ENCODE data around the gene RHBDF1. TPM values are rescaled to one million over a fixed set of nuclear protein-coding genes. Genes with fewer than 3 reads are reported as not detected.

RHBDF1 gene
- polyA plus RNA-seq, 1 of the 3 experiments (the other 2 are of a cell fraction): 54.1 TPM

DNA sequence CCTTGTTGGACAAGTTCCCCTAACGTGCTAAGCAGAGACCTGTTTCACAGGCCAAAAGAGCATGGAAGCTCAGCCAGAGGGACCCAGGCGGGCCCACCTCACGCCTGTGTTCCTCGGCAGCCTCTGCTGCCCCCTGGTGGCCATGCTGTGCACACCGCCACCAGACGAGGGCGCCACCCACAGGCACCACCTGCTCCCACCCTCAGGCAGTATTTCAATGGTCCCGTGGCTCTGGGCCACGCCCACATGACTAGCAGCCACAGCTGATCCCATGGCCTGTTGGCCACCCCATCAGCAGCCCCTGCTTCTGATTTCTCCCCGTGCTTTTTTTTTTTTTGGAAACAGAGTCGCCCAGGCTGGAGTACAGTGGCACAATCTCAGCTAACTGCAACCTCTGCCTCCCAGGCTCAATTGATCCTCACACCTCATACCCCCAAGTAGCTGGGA, 24.5 kb upstream of the RHBDF1 start (continued):
- TF ChIP-seq FOSL2 (IDR thresholded peaks at IDR 0.05; ENCODE audit: borderline replicate concordance, low read depth) (no peak), TEAD4 (IDR thresholded peaks at IDR 0.05; ENCODE audit: borderline replicate concordance, insufficient read depth) (no peak), YY1 (IDR thresholded peaks at IDR 0.05; ENCODE audit: low read depth) (no peak), EZH2phosphoT487 (IDR thresholded peaks at IDR 0.05; ENCODE audit: borderline replicate concordance, low read depth) (no peak), RAD21 (IDR thresholded peaks at IDR 0.05; ENCODE audit: low read length) (peak; percentile 83), RFX5 (IDR thresholded peaks at IDR 0.05; ENCODE audit: low read length) (no peak), EP300 (IDR thresholded peaks at IDR 0.05; ENCODE audit: borderline replicate concordance in 1 of 2, low read depth in 1 of 2, low read length in 1 of 2) (no peak), MEF2A (IDR thresholded peaks at IDR 0.05; ENCODE audit: borderline replicate concordance, low read depth) (no peak), GATA2 (CRISPR knock-in tag; IDR thresholded peaks at IDR 0.05) (no peak)
- TF ChIP-seq, protein P1, sequence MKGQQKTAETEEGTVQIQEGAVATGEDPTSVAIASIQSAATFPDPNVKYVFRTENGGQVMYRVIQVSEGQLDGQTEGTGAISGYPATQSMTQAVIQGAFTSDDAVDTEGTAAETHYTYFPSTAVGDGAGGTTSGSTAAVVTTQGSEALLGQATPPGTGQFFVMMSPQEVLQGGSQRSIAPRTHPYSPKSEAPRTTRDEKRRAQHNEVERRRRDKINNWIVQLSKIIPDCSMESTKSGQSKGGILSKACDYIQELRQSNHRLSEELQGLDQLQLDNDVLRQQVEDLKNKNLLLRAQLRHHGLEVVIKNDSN (IDR thresholded peaks at IDR 0.05; ENCODE audit: borderline replicate concordance, low read depth): no peak
- TF ChIP-seq, protein P2, sequence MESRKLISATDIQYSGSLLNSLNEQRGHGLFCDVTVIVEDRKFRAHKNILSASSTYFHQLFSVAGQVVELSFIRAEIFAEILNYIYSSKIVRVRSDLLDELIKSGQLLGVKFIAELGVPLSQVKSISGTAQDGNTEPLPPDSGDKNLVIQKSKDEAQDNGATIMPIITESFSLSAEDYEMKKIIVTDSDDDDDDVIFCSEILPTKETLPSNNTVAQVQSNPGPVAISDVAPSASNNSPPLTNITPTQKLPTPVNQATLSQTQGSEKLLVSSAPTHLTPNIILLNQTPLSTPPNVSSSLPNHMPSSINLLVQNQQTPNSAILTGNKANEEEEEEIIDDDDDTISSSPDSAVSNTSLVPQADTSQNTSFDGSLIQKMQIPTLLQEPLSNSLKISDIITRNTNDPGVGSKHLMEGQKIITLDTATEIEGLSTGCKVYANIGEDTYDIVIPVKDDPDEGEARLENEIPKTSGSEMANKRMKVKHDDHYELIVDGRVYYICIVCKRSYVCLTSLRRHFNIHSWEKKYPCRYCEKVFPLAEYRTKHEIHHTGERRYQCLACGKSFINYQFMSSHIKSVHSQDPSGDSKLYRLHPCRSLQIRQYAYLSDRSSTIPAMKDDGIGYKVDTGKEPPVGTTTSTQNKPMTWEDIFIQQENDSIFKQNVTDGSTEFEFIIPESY (IDR thresholded peaks at IDR 0.05; ENCODE audit: borderline replicate concordance, low read depth): no peak

DNA sequence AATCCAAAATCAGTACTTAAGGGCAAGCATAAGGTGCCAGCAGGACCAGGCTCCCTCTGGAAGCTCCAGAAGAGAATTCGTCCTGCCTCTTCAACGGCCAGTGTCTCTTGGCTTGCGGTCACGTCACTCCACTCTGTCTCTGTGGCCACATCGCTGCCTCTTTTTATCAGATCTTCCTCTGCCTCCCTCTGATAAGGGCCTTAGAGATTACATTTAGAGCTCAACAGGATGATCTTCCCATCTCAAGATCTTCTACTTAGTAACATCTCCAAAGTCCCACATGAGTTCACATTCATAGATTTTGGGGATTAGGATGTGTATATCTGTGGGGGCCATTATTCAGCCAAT, 22.5 kb upstream of the RHBDF1 start:
- Histone ChIP-seq H3K27me3 (ENCODE audit: insufficient read depth) (no peaks in the 10 kb centered on the region), H3K9me3 (no peaks in the 10 kb centered on the region), H3K4me1 (ENCODE audit: control insufficient read depth in 1 of 2, insufficient read depth in 2 of 2, low read depth in 1 of 2, low read length in 1 of 2) (peaks cover 0 to 11% of the 10 kb centered on the region in 2 experiments; a peak in 1 of 4 replicates), H3F3A (replicated peaks; ENCODE audit: insufficient read depth) (peaks cover 8% of the 10 kb centered on the region), H3K4me2 (no peak overlapping the region), H3K4me3 (ENCODE audit: low read depth in 2 of 2, low read length in 1 of 2) (no peak overlapping the region), H3K27ac (ENCODE audit: low read depth in 2 of 2, low read length in 1 of 2) (no peak overlapping the region), H3K36me3 (replicated peaks in 1 of 2; ENCODE audit: control insufficient read depth in 1 of 2, insufficient read depth in 2 of 2, low read length in 1 of 2) (peaks cover 0 to 9% of the 10 kb centered on the region in 2 experiments), H2AFZ (ENCODE audit: low read depth) (no peak overlapping the region), H3K9me2 (no peaks in the 10 kb centered on the region), H3K9ac (no peak overlapping the region), H4K20me1 (ENCODE audit: insufficient read depth) (peaks cover 9% of the 10 kb centered on the region; the same call in 1 of the 2 replicates), H3K79me2 (ENCODE audit: insufficient read depth) (no peaks in the 10 kb centered on the region)
- 97% methylated on average over 5 of the region's 5 CpGs for WGBS (ENCODE audit: low lambda C conversion rate)
- TF ChIP-seq, protein P3, sequence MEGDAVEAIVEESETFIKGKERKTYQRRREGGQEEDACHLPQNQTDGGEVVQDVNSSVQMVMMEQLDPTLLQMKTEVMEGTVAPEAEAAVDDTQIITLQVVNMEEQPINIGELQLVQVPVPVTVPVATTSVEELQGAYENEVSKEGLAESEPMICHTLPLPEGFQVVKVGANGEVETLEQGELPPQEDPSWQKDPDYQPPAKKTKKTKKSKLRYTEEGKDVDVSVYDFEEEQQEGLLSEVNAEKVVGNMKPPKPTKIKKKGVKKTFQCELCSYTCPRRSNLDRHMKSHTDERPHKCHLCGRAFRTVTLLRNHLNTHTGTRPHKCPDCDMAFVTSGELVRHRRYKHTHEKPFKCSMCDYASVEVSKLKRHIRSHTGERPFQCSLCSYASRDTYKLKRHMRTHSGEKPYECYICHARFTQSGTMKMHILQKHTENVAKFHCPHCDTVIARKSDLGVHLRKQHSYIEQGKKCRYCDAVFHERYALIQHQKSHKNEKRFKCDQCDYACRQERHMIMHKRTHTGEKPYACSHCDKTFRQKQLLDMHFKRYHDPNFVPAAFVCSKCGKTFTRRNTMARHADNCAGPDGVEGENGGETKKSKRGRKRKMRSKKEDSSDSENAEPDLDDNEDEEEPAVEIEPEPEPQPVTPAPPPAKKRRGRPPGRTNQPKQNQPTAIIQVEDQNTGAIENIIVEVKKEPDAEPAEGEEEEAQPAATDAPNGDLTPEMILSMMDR (IDR thresholded peaks at IDR 0.05): no peak
- TF ChIP-seq FOSL2 (IDR thresholded peaks at IDR 0.05; ENCODE audit: borderline replicate concordance, low read depth): no peak
- CTCF ChIA-PET: interaction anchor here (1.4 to 27.8 kb wide), 6 partner anchors 13 to 133 kb away, joined by 3 to 793 read pairs (median 6); partner anchors contain the start of genes HBQ1, MPG and RHBDF1
- DNase-seq: no peak
- POLR2A ChIA-PET: no interaction called here

All from SK-N-SH (cell line).